ENCODE data around the gene TEX29. TPM values are rescaled to one million over a fixed set of nuclear protein-coding genes. Genes with fewer than 3 reads are reported as not detected.

The TEX29 gene
- total RNA-seq, 1 experiment from 2014 or later: 0.33 TPM

DNA sequence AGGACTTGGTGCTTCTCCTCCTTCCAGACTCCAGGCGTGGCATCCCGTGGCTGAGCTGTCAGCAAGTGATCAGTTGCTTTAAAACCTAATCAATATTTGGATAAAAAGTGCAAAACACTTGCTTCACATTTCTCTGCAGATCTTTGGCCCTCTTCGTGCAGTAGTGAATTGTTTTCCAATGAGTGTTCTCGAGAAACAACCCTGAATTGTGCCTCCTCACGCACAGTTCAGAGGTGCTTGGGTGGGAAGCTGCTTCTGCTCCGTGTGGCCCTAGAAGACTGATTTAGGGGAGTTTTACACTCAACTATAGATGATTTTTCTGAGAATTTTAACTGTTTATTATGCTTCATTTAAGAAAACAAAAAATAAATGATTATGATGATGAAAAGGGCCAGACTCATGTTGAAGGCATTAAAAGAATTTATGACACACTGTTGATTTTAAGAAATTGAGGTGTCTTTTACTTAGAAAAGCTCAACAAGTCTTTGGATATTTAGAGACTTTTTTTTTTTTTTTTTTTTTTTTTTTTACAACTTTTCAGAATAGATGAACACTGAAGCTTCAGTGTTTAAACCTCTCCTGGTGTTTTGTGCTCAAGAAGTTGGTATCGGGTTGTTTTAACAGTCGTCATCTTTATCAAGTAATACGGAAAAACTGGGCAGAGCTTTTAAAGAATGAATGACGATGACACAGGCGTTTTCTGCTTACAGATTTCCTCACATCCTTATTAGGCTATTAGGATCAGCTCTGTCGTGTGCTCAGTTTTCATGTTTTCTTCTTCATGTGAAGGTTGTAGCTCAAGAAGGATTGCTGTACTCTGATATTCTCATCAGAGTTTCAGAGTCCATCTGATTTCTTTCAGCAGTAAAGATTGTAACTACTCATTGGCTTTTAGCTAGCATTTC is 39.5 kb upstream of the TEX29 start:
- Histone ChIP-seq H2BK15ac (ENCODE audit: low read depth, low read length) (no peak overlapping the region), H3K23ac (ENCODE audit: insufficient read length, low read depth, low read length) (no peak overlapping the region), H3K79me1 (ENCODE audit: insufficient read depth, low read depth, low read length, poor library complexity, severe bottlenecking) (no peaks in the 10 kb centered on the region), H2AFZ (ENCODE audit: low read length) (no peak overlapping the region), H3K27me3 (ENCODE audit: insufficient read depth, low read length) (no peaks in the 10 kb centered on the region), H4K8ac (replicated peaks; ENCODE audit: insufficient read length, low read depth, low read length) (no peak overlapping the region), H2AK5ac (ENCODE audit: insufficient read length, low read length) (no peak overlapping the region), H3K9ac (ENCODE audit: extremely low read depth, insufficient read length, low read length) (no peak overlapping the region), H4K91ac (ENCODE audit: insufficient read length, low read depth, low read length) (no peak overlapping the region), H3K4ac (ENCODE audit: low read depth, low read length) (no peak overlapping the region), H3T11ph (ENCODE audit: low read length) (no peak overlapping the region), H3K4me1 (ENCODE audit: insufficient read depth, low read length) (no peaks in the 10 kb centered on the region), H3K23me2 (ENCODE audit: insufficient read length, low read depth, low read length, poor library complexity, severe bottlenecking) (no peaks in the 10 kb centered on the region), H3K56ac (ENCODE audit: insufficient read length, low read depth, low read length) (no peak overlapping the region), H2BK20ac (ENCODE audit: low read depth, low read length, poor library complexity, severe bottlenecking) (no peak overlapping the region), H3K27ac (ENCODE audit: insufficient read length, low read depth, low read length) (no peak overlapping the region), H3K4me2 (ENCODE audit: insufficient read depth, insufficient read length, low read length) (no peak overlapping the region), H4K20me1 (ENCODE audit: control insufficient read depth, insufficient read depth, insufficient read length) (no peaks in the 10 kb centered on the region), H3K9me3 (ENCODE audit: control insufficient read depth, low read depth, low read length) (no peaks in the 10 kb centered on the region), H3K14ac (ENCODE audit: insufficient read depth, low read length) (no peak overlapping the region), H2BK12ac (ENCODE audit: insufficient read length, low read depth, low read length) (no peak overlapping the region), H2BK120ac (ENCODE audit: low read depth, low read length, poor library complexity, severe bottlenecking) (no peak overlapping the region), H3K18ac (ENCODE audit: insufficient read length, low read depth, low read length) (no peak overlapping the region), H2BK5ac (ENCODE audit: insufficient read length, low read length) (no peak overlapping the region), H3K79me2 (ENCODE audit: insufficient read depth, low read length) (no peaks in the 10 kb centered on the region), H4K5ac (ENCODE audit: insufficient read length, low read depth, low read length) (no peak overlapping the region)
- DNase-seq: no peak
- no peak for TF ChIP-seq CTCF (conservative IDR thresholded peaks at IDR 0.05)
- no peaks in the 10 kb centered on the region for H3K4me1 Mint-ChIP-seq
- peak overlapping the region in 2 of 3 experiments; percentile 30 to 91; a peak in 2 of 7 replicates for H3K27ac Mint-ChIP-seq
- H3K4me3 Mint-ChIP-seq: no peak overlapping the region
- no peaks in the 10 kb centered on the region for H3K9me3 Mint-ChIP-seq
- no peaks in the 10 kb centered on the region; the same call in 1 of the 2 replicates for H3K27me3 Mint-ChIP-seq (ENCODE audit: low read depth)
- peaks cover 22 to 73% (median 72%) of the 10 kb centered on the region in 3 experiments; a peak in 6 of 7 replicates for H3K36me3 Mint-ChIP-seq (ENCODE audit: insufficient read depth in 1 of 3, low read depth in 3 of 3)
- no CpG with 5 or more reads among the region's 12 CpGs for WGBS (ENCODE audit: extremely low coverage, insufficient read length, low lambda C conversion rate)
